ENCODE data around the gene EIF2AK2. TPM values are rescaled to one million over a fixed set of nuclear protein-coding genes. Genes with fewer than 3 reads are reported as not detected.

Gene EIF2AK2
- total RNA-seq, 4 donors from 2014 or later: 13.3 to 90.8 (median 45.4) TPM

GRCh38 chr2:37104178-37104577 lies 52.6 kb downstream of the EIF2AK2 start:
- H3K27ac ChIP-seq: no peak overlapping the region
- no peaks in the 10 kb centered on the region for H3K27me3 ChIP-seq
- H3K4me1 ChIP-seq: no peaks in the 10 kb centered on the region
- no peak for TF ChIP-seq CTCF (IDR thresholded peaks at IDR 0.05)
- no peak for TF ChIP-seq POLR2A (IDR thresholded peaks at IDR 0.05)
- intact Hi-C loops (cut with DNase I; ENCODE audit: low total_unique reads): no loop called here
- no peak for DNase-seq
- no peaks in the 10 kb centered on the region for H3K36me3 ChIP-seq
- no peaks in the 10 kb centered on the region for H3K9me3 ChIP-seq
- H3K4me3 ChIP-seq: no peak overlapping the region

- intact Hi-C loops (cut with DNase I; ENCODE audit: low total_unique reads): no loop called here
- H3K27ac ChIP-seq: no peak overlapping the region
- H3K27me3 ChIP-seq: no peaks in the 10 kb centered on the region
- H3K4me1 ChIP-seq: no peaks in the 10 kb centered on the region
- no peak for TF ChIP-seq POLR2A (IDR thresholded peaks at IDR 0.05)
- TF ChIP-seq CTCF (IDR thresholded peaks at IDR 0.05): no peak
- H3K36me3 ChIP-seq: no peaks in the 10 kb centered on the region
- no peak overlapping the region for H3K4me3 ChIP-seq
- DNase-seq: no peak
- no peaks in the 10 kb centered on the region for H3K9me3 ChIP-seq
These were observed 54.2 kb downstream of the EIF2AK2 start for GRCh38 chr2:37102588-37102987.

GRCh38 chr2:37100054-37100453 lies 56.7 kb downstream of the EIF2AK2 start:
- no peaks in the 10 kb centered on the region for H3K27me3 ChIP-seq
- no peak for DNase-seq
- no peaks in the 10 kb centered on the region for H3K9me3 ChIP-seq
- no peak for TF ChIP-seq POLR2A (IDR thresholded peaks at IDR 0.05)
- TF ChIP-seq CTCF (IDR thresholded peaks at IDR 0.05): no peak
- H3K36me3 ChIP-seq: no peaks in the 10 kb centered on the region
- intact Hi-C loops (cut with DNase I; ENCODE audit: low total_unique reads): no loop called here
- H3K4me3 ChIP-seq: no peak overlapping the region
- H3K4me1 ChIP-seq: no peaks in the 10 kb centered on the region
- H3K27ac ChIP-seq: no peak overlapping the region

GRCh38 chr2:37098416-37099118 lies 58.2 kb downstream of the EIF2AK2 start:
- Histone ChIP-seq H3K4me3 (no peak overlapping the region), H3K27me3 (no peaks in the 10 kb centered on the region), H3K36me3 (no peaks in the 10 kb centered on the region), H3K9me3 (no peaks in the 10 kb centered on the region), H3K4me1 (no peaks in the 10 kb centered on the region), H3K27ac (no peak overlapping the region)
- no peak for TF ChIP-seq CTCF (IDR thresholded peaks at IDR 0.05)
- TF ChIP-seq POLR2A (IDR thresholded peaks at IDR 0.05): no peak
- no peak for DNase-seq
- intact Hi-C loops (cut with DNase I; ENCODE audit: low total_unique reads): no loop called here

- Histone ChIP-seq H3K27me3 (no peaks in the 10 kb centered on the region), H3K27ac (no peak overlapping the region), H3K9me3 (no peaks in the 10 kb centered on the region), H3K36me3 (no peaks in the 10 kb centered on the region), H3K4me1 (no peaks in the 10 kb centered on the region), H3K4me3 (no peak overlapping the region)
- TF ChIP-seq POLR2A (IDR thresholded peaks at IDR 0.05) (no peak), CTCF (IDR thresholded peaks at IDR 0.05) (no peak)
- intact Hi-C loops (cut with DNase I; ENCODE audit: low total_unique reads): no loop called here
- DNase-seq: no peak
These were observed 60.2 kb downstream of the EIF2AK2 start for GRCh38 chr2:37096568-37096967.

Data from uterus (tissue), 4 donors.